ENCODE results near the gene DTX1.

Gene DTX1

DNA sequence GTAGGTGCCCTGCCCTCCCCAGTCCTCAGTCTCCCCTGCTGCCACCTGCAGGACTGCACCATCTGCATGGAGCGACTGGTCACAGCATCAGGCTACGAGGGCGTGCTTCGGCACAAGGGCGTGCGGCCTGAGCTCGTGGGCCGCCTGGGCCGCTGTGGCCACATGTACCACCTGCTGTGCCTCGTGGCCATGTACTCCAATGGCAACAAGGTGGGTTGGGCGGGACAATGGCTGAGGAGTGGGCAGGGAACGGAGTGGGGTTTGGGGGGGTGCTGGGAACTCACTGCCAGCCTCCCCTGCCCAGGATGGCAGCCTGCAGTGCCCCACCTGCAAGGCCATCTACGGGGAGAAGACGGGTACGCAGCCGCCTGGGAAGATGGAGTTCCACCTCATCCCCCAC is 38.2 kb downstream of the DTX1 start:
- no peak for DNase-seq (ENCODE audit: low read depth in 3 of 3)

DNA sequence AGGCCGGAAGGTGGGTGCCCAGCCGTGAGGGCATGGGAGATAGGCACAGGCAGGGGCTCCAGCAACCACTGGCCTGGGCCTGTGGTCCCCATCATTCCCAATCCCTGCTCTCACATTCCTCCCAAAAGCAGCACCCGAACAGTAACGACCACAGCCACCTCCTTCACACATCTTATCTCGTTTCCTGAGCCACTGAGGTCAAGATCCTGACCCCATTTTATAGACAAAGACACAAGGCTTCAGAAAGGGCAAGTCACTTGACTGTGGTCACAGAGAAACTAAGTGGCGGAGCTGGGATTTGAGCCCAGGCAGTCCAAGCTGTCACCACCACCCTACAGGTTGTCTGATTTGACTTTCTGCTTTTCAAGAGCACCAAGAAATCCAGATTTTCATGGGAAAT is 38.9 kb downstream of the DTX1 start:
- DNase-seq (ENCODE audit: low read depth in 3 of 3), result no peak

DNA sequence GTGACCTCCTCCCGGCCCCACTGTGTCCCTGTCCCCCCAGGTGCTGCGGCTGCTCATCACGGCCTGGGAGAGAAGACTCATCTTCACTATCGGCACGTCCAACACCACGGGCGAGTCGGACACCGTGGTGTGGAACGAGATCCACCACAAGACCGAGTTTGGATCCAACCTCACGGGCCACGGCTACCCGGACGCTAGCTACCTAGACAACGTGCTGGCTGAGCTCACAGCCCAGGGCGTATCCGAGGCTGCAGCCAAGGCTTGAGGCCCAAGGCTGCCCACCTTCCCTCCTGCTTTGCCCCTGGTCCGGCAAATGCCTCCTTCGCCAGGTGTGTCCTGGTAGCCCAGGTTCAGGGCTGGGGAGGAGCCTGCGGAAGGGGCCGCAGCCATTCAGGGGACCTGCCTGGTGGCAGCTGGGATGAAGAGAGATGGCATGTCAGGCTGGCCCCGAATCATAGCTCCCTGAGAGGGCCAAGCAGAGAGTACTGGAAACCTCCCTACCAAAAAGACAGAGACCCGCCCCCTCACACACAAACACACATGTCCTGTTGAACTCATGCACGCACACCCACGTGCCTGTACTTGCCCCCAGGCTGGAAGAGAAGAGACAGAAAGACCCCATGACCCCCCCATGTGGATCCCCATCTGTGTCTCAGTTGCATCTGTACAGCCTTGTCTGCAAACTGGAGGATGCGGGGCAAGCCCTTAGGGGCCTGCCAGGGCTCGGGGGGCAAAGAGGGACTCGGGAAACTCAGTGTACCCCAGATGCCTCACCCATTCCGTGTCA is 40.3 kb downstream of the DTX1 start:
- DNase-seq (ENCODE audit: low read depth in 3 of 3), result no peak

DNA sequence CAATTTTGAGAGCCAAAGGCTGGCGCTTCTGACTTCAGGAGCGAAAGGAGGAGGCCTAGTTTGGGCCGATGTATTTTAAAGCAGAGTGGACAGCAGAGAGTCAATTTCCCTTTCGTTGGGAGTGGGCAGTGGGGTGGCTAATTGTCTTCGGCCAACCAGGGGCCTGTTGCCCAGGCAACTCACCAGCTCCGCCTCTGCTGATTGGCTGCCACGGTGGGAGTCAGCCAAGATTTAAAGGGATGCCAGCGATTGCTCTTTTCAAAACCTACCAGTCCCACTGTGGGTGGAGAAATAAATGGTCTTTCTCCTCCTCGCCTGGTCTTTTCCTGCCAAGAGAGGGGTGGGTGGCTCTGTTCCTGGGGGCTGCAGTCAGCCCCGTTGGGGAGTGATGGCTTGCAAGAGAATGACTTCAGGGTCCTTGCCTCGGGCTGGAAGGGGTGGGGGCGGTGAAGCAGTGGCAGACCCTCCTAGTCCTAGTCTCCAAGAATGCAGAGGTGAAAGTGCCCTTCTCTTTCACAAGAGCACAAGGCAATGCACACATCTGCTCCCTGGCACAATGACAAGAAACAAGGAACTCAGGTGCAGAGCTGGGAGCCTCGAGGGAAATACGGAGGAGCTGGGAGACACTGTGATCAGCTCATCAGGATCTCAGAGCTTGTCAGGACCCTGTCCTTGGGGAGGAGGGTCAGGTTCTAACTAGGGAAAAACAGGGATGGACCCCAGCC is 41.3 kb downstream of the DTX1 start:
- DNase-seq (ENCODE audit: low read depth in 3 of 3), result no peak

DNA sequence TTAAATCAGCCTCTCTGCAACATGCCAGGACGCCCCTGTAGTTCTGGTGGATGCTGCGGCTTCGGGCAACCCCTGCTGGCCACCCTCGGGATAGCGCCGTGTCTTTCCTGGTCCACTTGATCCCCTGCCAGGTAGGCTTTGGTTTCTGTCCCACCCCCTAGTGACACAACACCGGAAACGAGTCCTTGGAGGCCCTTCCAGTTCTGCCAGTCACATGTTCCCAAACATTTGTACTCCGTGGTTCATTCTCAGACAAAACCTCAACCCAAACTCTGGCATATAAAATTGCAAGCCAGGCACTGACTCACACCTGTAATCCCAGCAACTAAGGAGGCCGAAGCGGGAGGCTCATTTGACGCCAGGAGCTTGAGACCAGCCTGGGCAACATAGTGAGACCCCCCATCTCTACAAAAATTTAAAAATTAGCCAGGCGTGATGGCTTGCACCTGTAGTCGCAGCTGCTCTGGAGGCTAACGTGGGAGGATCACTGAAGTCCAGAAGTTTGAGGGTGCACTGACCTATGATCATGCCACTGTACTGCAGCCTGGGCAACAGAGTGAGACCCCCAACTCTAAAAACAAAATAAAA is 42.0 kb downstream of the DTX1 start:
- DNase-seq (ENCODE audit: low read depth in 3 of 3), result peak; percentile 44 to 48 (median 45)

DNA sequence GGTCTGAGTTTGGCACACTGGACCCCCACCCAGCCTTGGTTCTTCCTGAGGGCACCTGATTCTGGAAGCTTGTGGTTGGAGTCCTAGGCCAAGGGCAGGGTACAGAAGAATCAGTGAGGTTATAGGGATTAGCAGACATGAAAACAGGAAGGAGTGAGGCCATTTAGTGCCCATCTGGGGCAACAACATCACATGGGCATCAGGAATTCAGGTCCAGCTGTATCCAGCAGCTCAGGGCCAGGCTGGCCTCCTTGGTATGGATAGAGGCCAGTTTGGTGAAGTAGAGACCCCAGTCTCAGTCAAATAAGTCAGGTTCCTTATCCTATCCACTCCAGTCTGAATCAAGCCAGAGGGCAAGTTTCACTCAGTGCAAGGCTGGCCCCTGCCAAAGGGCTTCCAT is 42.8 kb downstream of the DTX1 start:
- DNase-seq (ENCODE audit: low read depth in 3 of 3), result no peak

DNA sequence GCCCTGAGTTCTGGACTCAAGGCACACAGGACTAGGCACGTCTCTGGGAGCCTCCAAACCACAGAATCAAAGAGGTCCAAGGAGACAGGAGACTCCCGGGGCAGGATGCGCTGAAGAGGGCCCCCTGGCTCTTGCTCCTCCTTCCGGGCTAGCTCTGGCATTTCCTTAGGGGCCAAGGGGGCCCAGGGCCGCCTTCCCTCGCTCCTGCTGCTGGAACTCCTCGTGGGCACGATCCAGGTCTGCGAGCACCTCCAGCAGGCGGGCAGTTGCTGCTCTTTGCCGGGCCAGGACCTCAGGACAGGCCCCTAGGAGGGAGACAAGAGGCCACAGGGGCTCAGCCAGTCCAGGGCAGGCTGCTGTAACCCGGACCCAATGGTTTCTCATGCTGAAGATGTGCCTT is 43.2 kb downstream of the DTX1 start:
- no peak for DNase-seq (ENCODE audit: low read depth in 3 of 3)

DNA sequence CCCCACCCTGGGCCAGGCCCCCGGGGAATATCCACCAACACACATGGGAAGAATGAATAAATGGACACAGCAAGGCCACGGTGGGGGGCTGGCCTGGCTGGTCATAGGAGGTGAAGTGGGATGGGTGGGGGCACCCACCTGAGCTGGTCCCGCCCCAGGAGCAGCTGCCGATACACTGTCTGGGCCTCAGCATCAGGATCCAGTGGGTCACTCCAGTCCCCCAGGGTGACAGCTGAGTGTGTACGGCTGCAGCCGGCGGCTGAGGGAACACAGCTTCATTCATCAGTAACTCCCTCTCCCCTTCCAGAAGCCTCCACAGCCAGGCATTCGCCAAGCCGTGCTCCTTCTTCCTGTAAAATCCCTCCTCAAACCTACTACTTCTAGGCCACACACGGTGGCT is 45.2 kb downstream of the DTX1 start:
- no peak for DNase-seq (ENCODE audit: low read depth in 3 of 3)

DNA sequence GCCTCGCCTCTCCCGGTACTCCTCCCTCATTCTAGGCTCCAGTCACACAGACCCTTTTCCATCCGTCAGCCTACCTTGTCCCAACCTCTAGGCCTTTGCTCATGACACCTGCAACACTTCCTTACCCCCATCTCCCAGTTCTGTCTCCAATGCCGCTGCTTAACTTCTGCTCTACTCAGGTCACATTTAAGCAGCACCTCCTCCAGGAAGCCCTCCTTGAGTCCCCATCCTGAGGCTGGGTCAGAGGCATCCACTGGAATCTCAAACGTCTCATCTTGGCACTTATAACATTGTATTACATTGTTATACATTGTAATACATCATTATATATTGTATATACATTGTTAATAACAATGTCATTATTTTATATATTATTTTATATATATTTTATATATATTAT is 46.3 kb downstream of the DTX1 start:
- DNase-seq (ENCODE audit: low read depth in 3 of 3), result no peak

DNA sequence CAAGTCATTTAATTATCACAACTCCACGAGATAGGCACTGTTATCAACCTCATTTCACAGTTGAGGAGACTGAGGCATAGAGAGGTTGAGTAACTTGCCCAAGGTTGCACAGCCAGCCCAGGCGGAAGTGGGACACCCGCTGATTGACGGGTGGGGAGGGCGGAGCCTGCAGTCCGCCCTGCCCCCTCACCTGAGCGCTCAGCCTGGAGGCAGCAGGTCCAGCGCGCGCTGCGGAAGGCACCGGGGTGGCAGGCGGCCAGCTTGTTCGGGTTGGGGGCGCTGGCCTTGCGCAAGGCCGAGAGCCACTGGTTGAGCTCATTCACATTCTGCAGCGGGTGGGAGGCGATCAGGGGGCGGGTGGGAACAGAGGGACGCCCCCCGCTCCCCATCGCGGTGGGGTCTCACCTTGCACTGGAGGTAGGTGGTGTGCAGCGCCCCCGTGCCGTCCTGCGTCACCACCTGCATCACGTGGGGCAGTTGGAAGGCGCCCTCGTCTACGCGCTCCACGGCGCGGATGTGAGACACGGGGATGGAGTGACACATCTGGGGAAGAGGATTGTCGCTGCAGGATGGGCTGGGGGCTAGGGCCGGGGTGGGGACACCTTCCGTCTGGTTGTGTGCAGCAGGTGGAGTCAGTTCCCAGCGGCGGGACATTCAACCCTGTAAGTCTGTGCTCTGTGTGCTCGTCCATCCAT is 47.4 kb downstream of the DTX1 start:
- DNase-seq (ENCODE audit: low read depth in 3 of 3), result peak; percentile 31 to 47 (median 34)

DNA sequence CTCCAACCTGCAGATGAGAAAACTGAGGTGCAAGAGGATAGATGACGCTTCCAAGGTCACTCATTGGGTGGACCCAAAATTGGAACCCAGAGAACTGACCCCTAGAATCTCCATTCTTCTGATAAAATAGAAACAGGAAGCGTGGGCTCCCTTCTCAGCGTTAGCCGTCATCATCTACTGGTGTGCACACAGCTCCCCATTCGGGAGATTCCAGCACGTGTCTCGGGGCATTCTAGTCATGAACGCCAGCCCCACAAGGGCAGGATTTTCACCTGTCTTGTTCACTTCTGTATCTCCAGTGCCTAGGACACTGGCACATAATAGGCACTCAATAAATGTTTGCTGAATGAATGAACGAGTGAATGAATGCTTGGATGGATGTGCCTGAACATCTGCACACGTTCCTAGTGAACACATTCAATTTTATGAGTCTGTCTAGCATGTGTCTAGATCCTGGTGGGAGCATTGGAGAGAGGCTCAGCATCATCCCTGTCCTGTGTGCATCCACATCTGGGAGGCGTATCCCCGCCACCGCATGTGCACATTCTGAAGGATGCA is 48.5 kb downstream of the DTX1 start:
- no peak for DNase-seq (ENCODE audit: low read depth in 3 of 3)

DNA sequence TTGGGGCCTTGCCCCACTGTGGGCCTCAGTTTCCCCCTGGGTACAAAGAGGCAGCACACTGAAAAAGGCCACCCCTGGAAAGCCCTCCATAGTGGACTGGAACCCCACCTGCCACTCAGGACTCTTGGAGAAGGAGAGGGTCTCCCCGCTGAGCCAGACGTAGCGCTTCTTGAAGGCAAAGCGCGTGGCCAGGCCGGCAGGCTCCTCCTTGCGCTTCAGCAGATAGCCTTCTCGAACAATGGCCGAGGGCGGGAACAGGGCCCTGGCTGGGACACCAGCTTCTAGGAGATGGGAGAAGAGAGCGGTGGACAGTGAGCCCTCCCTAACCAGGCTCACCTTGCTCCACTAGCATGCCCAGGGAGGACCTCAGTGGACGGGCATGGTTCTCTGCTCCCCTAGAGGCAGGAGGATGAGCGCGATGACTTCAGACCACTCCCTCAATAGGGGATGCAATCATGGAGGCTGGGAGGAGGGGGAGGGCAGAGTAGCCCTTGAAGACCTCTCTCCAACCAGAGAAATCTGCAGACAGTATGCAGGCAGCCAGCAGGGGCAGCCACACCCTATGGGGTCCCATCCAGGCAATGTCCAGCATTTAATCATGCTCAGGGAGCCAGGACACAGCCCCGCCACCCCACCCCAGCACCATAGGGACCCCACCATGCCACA is 49.2 kb downstream of the DTX1 start:
- no peak for DNase-seq (ENCODE audit: low read depth in 3 of 3)

DNA sequence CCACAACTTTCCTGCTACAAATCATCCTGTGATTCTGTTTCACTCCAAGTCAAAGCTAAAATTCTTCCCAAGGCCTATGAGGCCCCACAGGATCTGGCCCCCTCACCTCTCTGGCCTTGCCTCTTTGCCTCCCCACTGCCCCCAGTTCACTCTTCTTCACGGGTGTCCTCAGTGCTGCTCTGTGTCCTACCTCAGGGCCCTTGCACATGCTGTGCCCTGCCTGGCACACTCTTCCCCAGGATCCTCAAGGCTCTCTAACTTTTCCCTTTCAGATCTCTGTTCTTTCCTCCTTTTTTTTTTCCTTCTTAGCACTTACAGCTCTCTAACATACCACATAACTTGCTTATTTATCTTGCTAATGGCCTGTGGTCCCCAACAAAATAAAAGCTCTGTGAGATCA is 49.8 kb downstream of the DTX1 start:
- DNase-seq (ENCODE audit: low read depth in 3 of 3), result no peak

DNA sequence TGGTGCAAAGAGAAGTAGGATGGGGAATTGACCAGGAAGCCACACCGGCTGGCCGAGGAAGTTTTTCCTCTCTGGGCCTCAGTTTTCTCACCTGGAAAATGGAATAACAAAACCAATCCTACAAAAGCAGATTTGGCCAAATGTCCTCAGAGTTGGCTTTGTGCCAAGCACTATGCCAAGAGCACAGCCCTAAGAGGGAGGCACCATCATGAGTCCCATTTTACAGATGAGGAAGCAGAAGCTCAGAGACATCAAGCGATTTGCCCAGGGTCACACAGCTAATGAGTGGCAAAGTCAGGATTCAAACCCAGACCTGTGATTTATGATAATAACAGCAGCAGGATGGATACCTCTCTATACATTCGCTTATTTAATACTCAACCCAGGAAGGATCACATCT is 51.8 kb downstream of the DTX1 start:
- no peak for DNase-seq (ENCODE audit: low read depth in 3 of 3)

DNA sequence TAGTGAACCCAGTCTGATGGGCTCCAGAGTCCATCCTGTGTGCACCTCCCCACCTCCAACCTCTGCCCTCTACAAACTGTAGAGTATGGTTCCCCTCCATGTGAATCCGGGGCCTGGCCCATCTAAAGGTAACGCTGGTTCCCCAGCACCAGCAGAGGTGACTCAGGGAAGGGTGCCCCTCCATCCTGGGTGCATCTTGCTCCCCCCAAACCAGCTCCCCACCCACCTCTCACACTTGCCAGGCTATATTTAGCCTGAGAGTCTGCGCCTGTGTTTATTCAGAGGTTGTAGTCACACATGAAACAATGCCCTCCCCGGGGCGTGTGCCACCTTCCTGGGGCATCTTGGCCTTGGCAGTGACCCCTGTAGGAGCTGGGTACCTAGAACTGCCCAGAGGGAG is 52.8 kb downstream of the DTX1 start:
- DNase-seq (ENCODE audit: low read depth in 3 of 3), result no peak

DNA sequence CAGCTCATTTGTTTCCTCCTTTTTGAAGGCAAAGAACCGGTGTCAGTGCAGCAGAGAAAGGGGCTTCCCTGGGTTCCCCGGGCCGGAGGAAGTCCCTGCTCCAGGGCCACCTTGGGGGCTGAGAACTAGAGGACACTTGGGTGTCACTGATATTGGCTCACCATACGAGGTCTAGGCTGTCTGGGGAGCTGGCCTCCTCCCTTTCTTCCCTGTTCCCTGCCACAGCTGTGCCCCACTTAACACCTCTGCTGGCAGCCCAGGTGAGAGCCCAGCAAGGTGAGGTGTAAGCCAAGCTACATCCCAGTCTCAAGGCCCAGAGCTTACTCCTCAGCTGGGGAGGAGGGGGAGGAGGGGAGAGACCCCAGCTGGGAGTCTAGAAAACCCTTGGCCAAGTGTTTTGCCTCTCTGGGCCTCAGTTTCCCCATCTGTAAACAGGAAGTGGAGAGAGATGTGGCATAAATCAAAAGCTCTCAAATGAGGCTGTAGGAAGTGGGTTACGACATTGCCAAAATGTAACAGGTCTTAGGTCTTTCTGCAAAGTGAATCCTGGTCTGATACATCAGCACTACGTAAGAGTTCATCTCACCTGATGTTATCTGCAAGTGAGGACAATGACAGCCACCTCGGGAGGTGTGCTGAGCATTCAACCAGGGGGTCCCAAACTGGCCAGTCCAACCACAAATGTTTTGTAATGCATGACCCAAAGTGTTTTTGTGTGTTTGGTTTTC is 53.5 kb downstream of the DTX1 start:
- no peak for DNase-seq (ENCODE audit: low read depth in 3 of 3)

DNA sequence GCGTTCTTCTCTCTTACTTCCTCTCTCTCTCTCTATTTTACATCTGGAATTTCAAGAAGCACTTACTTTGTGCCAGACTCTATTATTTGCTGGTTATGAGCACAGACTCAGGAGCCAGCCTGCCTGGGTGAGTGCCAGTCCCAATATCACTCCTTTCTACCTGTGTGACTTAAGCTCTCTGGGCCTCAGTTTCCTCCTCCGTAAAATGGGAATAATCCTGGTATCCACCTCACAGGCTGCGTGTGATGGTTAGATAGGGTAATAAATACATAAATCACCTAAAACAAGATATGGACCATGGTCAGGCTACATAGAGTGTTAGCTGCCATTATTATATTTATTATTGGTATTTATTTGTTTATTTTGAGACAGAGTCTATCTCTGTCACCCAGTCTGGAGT is 54.7 kb downstream of the DTX1 start:
- no peak for DNase-seq (ENCODE audit: low read depth in 3 of 3)

DNA sequence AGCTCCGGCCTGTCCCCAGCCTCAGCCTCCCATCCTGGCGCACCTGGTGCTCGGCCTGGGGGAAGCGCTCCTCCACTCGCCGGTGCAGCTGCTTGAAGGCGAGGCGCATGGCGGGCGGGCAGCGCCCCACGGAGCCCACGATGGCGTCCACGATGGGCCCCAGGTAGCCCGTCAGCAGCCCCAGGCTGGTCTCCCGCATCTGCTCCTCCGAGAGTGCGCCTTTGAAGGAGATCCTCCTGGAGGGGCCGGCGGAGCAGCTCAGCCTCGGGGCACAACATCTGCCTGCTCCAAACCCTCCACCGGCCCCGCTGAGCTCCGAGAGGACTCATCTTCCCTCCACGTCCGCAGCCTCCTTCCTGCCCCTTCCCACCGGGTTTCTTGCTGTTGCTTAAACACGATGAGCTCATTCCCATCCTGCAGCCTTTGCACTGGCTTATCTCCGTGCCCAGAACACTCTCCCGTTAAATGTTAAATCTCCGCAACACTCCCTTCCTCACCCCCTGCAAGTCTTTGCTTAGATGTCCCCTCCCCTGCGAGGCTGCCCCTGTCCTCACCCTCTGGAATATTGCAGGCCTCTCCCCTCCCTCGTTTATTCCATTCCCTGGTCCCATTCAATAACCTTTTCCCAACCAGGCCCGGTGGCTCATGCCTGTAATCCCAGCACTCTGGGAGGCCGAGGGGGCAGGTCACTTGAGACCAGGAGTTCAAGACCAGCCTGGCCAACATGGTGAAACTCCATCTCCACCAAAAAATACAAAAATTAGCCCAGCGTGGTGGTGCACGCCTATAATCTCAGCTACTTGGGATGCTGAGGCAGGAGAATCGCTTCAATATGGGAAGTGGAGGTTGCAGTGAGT is 55.7 kb downstream of the DTX1 start:
- no peak for DNase-seq (ENCODE audit: low read depth in 3 of 3)

DNA sequence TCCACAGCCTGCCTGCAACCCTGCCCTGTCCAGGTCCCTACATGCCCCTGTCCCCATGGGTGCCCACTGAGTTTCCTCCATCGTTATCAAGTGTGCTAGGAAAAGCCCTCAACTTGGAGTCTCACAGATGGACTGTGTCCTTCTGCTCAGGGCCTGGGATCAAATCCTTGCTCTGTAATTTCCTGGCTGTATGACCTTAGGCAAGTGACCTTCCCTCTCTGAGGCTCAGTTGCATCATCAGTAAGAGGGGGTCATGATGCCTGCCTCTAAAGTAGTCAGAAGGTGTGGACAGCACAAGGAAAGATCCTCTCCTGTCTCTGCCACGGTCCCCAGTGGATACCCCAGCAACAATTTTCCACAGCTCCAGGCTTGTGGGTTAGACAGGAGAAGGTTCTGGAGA is 56.9 kb downstream of the DTX1 start:
- DNase-seq (ENCODE audit: low read depth in 3 of 3), result no peak

Data from stimulated activated CD4-positive, alpha-beta T cell treated with anti-CD3 and anti-CD28 coated beads, TNF-alpha, amount 100 ng/mL, for 4 hours (primary cell).